Mesothelial cell of epicardium (in vitro differentiated cells): ENCODE data around the gene LANCL1. TPM values are rescaled to one million over a fixed set of nuclear protein-coding genes. Genes with fewer than 3 reads are reported as not detected.

Experiments
- DNase-seq, 2 experiments: peaks; one replicate each; pipeline ENCODE4 v3.0.0; 2021; ENCODE audit warnings: low spot score in 2 of 2; ENCODE audit not compliant: unreplicated experiment in 2 of 2
- H3K27ac Mint-ChIP-seq: 2 replicates; pipeline ENCODE4 v1.8.0; 2021; ENCODE audit warnings: mixed read lengths
- H3K27me3 Mint-ChIP-seq: 2 replicates; pipeline ENCODE4 v1.8.0; 2021; ENCODE audit warnings: low read depth, mixed read lengths
- H3K36me3 Mint-ChIP-seq: 2 replicates; pipeline ENCODE4 v1.8.0; 2021; ENCODE audit warnings: mixed read lengths
- H3K4me1 Mint-ChIP-seq: 2 replicates; pipeline ENCODE4 v1.8.0; 2021; ENCODE audit warnings: mixed read lengths
- H3K4me3 Mint-ChIP-seq: 2 replicates; pipeline ENCODE4 v1.8.0; 2021; ENCODE audit warnings: mild to moderate bottlenecking, moderate library complexity, mixed read lengths
- H3K9me3 Mint-ChIP-seq: 2 replicates; pipeline ENCODE4 v1.8.0; 2021; ENCODE audit warnings: mixed read lengths
- CTCF ChIP-seq: fragments of 200-600 bp; sonication (generic); IDR thresholded peaks from one replicate; pipeline ENCODE4 v1.5.0; 2021; ENCODE audit warnings: antibody characterized with exemption; ENCODE audit not compliant: unreplicated experiment
- total RNA-seq: library from RNA; stranded (reverse); gene quantifications from 3 replicates; pipeline ENCODE4 v1.2.1, GENCODE V29; 2021

The LANCL1 gene
- total RNA-seq, 1 donor from 2014 or later = 67.4 TPM

GRCh38 chr2:210422366-210422765 is 54.2 kb downstream of the LANCL1 start:
- H3K4me3 Mint-ChIP-seq = no peak overlapping the region

DNA sequence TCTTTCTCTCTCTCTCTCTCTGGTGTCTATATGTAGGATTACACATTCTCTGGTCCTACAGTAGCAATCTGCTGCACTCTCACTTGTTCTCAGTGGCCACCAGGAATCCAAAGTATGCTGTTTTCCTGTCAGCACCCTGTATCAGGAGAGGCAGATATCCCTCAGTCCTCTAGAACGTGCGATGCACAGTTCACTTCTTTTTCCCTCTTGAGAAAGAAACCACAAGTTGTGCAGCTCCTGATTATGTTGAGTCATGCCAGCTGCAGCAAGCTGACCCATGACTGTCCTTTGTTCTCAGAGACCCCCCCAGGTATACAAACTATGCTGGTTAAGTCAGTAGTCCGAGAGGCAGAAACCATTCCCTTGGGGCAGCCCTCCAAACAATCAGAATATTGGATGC is 54.6 kb downstream of the LANCL1 start:
- H3K27ac Mint-ChIP-seq = no peak overlapping the region
- no peaks in the 10 kb centered on the region for H3K4me1 Mint-ChIP-seq
- TF ChIP-seq CTCF = no peak
- no peaks in the 10 kb centered on the region for H3K27me3 Mint-ChIP-seq
- no peak overlapping the region for H3K4me3 Mint-ChIP-seq
- peaks cover 22% of the 10 kb centered on the region for H3K36me3 Mint-ChIP-seq
- no peak for DNase-seq
- H3K9me3 Mint-ChIP-seq = peaks cover 35% of the 10 kb centered on the region

More at GRCh38 chr2:210422366-210422765, 54.2 kb downstream of the LANCL1 start:
- Mint-ChIP-seq H3K9me3 (peaks cover 38% of the 10 kb centered on the region), H3K27me3 (no peaks in the 10 kb centered on the region), H3K36me3 (peaks cover 27% of the 10 kb centered on the region), H3K4me1 (no peaks in the 10 kb centered on the region), H3K27ac (no peak overlapping the region)
- no peak for DNase-seq
- TF ChIP-seq CTCF = no peak

GRCh38 chr2:210412660-210413059 is 63.9 kb downstream of the LANCL1 start:
- Mint-ChIP-seq H3K4me3 (no peak overlapping the region), H3K27me3 (no peaks in the 10 kb centered on the region), H3K27ac (no peak overlapping the region), H3K9me3 (peaks cover 36% of the 10 kb centered on the region), H3K36me3 (no peaks in the 10 kb centered on the region), H3K4me1 (no peaks in the 10 kb centered on the region)
- no peak for TF ChIP-seq CTCF
- DNase-seq = no peak

DNA sequence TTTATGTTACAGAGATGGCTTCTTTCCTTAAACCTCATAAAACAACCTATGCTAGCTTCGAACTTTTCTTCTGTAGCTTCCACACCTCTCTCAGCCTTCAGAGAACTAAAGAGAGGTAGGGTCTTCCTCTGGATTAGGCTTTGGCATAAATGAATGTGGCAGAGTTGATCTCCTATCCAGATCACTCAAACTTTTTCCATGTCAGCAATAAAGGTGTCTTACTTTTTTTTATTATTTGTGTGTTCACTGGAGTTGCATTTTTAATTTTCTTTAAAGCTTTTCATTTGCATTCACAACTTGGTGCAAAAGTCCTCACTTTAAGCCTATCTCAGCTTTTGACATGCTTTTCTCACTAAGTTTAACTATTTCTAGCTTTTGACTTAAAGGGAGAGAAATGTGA is 66.0 kb downstream of the LANCL1 start:
- Mint-ChIP-seq H3K27ac (no peak overlapping the region), H3K36me3 (peaks cover 1% of the 10 kb centered on the region), H3K27me3 (no peaks in the 10 kb centered on the region), H3K4me1 (no peaks in the 10 kb centered on the region), H3K4me3 (no peak overlapping the region), H3K9me3 (peaks cover 34% of the 10 kb centered on the region)
- no peak for TF ChIP-seq CTCF
- no peak for DNase-seq

DNA sequence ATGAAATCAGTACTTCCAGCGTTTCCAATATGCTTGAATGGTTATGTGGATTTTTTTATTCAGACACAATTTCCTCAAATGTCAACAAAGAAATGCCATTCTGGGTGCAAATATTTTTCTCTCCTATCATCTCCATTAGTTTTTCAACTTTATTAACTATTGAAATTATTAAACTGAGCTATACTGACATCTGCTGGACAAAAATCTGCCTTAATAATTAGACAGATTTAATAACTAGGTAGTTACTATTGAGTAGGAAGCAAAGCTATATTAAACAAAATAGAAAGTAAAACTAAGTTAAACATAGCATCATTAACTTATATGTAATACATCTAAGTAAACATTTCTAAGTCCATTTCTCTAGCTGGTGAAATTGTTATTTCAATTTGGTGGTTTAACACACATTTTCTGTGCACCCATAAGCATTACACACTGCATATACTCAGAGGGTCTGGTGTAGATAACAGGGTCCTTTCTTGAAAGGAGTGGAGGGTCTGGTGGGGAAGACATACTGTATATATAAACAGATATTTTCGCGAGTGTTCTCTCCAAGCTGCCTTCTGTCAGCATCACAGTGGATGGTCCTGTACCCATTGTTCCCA is 77.0 kb downstream of the LANCL1 start:
- H3K9me3 Mint-ChIP-seq = no peaks in the 10 kb centered on the region
- no peak overlapping the region for H3K4me3 Mint-ChIP-seq
- TF ChIP-seq CTCF = peak; percentile 65
- peaks cover 1% of the 10 kb centered on the region for H3K4me1 Mint-ChIP-seq
- no peak for DNase-seq
- H3K27me3 Mint-ChIP-seq = peaks cover 2% of the 10 kb centered on the region
- H3K27ac Mint-ChIP-seq = no peak overlapping the region
- H3K36me3 Mint-ChIP-seq = no peaks in the 10 kb centered on the region

DNA sequence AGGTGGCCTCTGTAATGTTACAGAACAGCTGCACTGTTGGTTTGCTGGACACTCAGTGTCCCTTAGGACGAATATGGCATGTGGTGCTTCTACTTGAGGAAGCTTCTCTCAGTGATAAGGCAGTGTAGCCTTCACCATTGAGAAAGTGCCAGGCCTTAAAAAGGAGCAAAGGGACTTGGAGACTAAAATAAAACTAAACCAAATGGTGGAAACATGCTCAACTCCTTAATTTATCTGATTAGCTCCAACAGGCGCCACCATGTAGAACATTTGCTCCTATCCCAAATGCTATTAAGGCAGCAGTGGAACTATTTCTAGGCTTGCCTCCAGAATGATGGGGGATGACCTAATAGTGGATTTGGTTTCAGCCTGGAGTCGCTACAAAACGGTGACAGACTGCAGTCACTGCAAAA is 84.1 kb downstream of the LANCL1 start:
- no peak for DNase-seq
- no peaks in the 10 kb centered on the region for H3K27me3 Mint-ChIP-seq
- no peak overlapping the region for H3K4me3 Mint-ChIP-seq
- peaks cover 5% of the 10 kb centered on the region for H3K4me1 Mint-ChIP-seq
- no peak overlapping the region for H3K27ac Mint-ChIP-seq
- H3K36me3 Mint-ChIP-seq = no peaks in the 10 kb centered on the region
- TF ChIP-seq CTCF = no peak
- no peaks in the 10 kb centered on the region for H3K9me3 Mint-ChIP-seq
